HG03439 (cell line): ENCODE measurements around the gene GLB1L3.
"Not testable (repeated sequence)": the region's sequence is repeated elsewhere in the genome, so short reads cannot be mapped to it uniquely, and the experiment has no call there.

Source experiments
- ATAC-seq: cut with Tn5 transposase; IDR thresholded peaks from one replicate; pipeline ENCODE4 v1.9.1; 2021; ENCODE audit warnings: mild to moderate bottlenecking, moderate library complexity; ENCODE audit not compliant: unreplicated experiment

The GLB1L3 gene

DNA sequence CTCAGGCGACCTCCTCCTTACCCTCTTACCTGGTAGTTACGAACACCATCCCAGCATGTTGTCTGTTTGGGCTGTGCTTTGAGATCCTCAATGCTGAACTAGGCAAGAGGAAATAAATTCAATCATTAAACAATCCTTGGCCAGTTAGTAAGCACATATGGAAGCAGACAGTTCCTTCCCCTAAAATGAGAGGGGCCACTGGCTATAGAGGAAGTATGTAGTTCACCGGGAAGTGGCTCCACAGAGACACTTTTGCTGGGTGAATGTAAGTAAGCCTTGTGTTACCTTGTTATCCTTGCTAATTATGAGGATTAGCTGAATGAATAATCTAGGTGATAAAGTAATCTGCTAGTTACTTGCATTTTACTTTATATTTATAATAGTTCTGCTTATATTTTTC is 25.9 kb upstream of the GLB1L3 start:
- no peak for ATAC-seq

DNA sequence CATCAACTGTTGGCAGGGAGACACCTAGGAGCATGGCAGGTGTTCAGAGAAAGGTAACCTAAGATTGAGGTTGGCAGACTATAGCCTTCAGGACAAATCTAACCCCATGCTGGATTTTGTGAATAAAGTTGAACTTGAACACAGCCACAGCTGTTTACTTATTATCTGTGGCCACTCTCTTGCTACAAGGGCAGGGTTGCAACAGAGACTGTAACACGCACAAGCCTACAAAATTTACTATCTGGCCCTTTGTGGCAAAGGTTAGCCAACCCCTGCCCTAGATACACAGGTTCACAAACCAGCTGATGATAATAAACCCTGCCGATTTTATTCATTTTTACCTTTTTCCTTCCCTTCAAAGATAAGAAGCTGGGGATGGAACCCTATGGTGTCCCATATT is 25.5 kb upstream of the GLB1L3 start:
- no peak for ATAC-seq

DNA sequence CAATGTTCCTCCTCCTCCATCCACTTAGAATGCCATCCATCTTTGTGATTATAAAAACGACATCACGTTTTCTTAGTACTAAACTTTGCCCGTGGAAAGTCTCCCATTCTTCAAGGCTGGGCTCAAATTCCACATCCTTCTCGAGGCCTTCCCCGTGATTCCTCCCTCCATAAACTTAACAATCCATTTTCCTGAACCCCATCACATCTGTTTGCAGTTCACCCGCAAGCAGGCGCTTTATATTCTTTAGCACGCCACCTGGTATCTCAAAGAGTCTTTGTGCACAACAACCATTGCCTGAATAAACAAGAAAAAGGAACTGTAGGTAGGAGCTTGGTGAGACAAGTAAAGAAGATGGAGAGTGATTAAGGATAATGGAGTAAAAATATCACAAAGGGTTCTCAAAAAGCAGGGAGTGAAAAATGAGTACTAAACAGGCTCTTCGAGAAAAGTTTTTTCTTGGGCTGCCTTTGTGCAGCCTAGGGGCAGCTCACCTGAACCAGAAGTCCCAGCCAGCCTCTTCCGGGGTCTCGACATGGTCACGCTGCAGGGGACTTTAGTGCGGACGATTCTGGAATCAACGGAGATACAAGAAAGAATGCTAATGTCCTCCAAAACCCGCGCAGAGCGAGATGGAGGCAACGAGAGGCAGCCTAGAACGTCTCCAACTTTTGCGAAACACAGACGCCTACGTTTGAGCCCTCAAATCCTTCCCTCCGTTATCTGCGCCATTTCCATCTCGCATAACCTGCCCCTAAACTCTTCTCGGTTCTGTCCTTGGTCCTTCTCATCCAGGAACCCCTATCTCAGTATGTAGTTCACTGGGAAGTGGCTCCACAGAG is 23.6 kb upstream of the GLB1L3 start:
- ATAC-seq, result peak; percentile 24

DNA sequence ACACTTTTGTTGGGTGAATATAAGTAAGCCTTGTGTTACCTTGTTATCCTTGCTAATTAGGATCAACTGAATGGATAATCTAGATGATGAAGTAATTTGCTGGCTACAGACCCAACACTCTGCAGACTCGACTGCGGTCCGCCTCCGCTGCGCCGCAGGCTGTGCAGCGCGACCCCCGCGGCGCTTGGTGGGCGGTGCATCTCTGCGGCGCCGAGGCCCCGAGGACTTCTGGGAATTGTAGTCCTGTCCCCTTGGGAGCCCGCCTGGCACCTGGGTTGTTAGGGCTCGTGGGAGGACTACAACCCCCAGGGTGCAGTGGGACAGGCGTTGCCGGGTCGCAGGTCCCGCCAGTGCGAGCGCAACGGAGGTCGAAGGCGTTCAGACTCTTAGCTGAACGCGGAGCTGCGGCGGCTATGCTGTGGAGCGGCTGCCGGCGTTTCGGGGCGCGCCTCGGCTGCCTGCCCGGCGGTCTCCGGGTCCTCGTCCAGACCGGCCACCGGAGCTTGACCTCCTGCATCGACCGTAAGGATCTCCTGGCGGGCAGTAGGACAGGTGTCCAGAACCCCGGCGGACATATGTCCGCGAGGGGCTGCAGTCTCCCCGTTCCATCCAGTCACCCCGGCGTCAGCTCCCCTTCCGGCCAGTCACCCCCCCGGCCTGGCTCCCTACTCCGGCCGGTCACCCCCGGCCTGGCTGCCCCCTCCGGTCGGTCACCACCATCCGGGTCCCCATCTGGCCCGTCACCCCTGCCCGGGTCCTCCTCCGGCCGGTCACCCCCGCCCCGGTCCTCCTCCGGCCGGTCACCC is 22.8 kb upstream of the GLB1L3 start, which contains the start of the genes ACAD8 and THYN1:
Gene ACAD8, plus strand, starts transcription at position 381 of the 806 bp plus-strand sequence. Its CDS starts 33 bp downstream, at position 414.
Gene THYN1, minus strand, starts transcription at position 165 of the 806 bp plus-strand sequence. CDS start 470 bp downstream, outside the sequence.
- peak; percentile 99 for ATAC-seq

DNA sequence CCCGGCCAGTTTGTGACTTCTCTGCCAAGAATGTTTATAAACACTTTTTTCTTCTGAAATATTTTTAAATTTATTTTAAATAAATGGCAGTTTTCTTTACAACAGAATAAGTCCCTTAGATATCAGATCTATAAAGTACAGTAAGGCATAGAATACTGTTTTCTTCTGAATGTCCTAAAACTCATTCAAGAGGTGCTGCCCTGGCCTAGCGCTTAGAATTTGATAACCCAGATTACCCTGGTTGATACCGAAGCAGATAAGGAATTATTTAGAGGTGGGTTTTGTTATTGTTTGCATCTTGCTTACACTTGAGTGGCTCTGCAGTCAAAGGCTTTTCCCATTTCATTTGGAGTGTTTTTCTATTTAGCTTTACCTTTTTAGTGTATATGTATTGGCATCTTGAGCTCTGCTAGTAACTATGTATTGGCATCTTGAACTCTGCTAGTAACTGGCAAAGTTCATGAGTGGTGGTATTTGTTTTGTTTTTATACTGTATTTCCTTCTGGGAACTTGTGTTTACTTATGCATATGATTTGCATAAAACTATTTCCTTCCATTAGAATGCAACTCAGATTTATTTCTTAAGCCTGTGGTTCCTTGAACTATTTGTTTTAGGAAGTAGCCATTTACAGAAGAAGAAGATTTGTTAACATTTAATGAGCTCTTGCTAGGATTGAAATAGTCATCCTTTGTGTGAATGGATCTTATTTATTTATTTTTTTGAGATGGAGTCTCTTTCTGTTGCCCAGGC is 21.6 kb upstream of the GLB1L3 start:
- ATAC-seq, result no peak

DNA sequence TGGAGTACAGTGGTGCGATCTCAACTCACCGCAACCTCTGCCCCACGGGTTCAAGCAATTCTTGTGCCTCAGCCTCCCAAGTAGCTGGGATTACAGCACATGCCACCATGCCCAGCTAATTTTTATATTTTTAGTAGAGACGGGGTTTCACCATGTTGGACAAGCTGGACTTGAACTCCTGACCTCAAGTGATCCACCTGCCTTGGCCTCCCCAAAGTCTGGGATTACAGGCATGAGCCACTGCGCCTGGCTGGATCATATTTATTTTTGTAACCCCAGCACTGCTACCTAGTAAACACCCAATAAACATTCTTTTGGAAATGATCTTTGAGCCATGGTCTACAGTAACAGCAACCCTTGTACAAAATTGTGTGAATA is 21.0 kb upstream of the GLB1L3 start:
- ATAC-seq, result not testable (repeated sequence)

DNA sequence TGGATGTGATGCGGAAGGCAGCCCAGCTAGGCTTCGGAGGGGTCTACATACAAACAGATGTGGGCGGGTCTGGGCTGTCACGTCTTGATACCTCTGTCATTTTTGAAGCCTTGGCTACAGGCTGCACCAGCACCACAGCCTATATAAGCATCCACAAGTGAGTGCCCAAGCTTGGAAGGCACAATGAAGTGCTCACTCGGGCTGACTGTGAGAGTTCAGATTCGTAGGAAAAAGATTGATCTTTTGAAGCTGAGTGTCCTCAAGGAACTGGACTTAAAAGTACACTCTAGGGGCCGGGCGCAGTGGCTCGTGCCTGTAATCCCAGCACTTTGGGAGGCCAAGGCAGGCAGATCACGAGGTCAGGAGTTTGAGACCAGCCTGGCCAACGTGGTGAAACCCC is 19.1 kb upstream of the GLB1L3 start:
- ATAC-seq, result no peak

DNA sequence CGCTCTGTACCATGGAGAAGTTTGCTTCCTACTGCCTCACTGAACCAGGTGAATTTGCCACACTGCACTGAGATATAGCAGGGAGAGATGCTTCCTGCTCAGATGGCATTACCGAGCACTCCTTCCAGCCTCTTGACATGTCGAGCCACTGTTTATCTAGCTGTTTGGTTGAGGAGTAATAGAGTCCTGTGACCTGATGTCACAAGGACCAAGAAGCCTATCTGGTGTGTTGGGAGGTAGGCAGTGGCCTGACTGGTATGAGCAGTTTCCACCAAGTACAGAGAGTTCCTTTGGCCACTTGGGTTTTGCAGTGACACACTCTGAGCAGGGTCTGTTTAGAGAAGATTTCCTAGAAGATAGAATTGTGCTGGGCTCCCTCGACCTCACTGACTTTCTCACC is 17.6 kb upstream of the GLB1L3 start:
- no peak for ATAC-seq

DNA sequence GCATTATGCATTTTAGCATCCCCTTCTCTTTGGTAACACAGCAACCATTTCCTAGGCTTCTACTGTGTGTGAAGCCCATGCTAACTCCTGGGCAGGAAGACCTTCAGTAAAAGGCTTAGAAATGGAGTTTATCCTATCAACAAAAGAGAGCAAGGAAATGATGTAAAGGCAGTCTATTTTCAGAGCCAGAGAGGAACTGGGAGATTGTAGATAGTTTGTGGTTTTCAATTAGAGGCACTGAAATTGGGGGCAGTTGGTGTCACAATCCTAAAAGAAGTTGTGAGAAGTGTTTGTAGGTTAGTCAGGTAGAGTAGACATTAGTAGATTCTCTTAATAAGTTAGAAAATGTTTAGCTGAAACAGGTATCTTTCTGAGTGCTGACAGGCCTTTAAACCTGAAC is 15.7 kb upstream of the GLB1L3 start:
- ATAC-seq, result no peak

DNA sequence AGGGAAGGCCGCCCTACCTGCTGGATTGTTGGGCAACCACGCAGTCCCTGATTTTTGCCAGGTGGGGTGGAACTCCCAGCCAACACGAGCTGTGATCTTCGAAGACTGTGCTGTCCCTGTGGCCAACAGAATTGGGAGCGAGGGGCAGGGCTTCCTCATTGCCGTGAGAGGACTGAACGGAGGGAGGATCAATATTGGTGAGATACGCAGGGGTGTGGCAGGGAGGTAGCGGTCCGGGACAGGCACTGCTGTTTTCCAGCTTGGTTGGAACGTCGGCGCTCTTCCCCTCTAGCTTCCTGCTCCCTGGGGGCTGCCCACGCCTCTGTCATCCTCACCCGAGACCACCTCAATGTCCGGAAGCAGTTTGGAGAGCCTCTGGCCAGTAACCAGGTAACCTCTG is 15.2 kb upstream of the GLB1L3 start:
- ATAC-seq, result no peak

DNA sequence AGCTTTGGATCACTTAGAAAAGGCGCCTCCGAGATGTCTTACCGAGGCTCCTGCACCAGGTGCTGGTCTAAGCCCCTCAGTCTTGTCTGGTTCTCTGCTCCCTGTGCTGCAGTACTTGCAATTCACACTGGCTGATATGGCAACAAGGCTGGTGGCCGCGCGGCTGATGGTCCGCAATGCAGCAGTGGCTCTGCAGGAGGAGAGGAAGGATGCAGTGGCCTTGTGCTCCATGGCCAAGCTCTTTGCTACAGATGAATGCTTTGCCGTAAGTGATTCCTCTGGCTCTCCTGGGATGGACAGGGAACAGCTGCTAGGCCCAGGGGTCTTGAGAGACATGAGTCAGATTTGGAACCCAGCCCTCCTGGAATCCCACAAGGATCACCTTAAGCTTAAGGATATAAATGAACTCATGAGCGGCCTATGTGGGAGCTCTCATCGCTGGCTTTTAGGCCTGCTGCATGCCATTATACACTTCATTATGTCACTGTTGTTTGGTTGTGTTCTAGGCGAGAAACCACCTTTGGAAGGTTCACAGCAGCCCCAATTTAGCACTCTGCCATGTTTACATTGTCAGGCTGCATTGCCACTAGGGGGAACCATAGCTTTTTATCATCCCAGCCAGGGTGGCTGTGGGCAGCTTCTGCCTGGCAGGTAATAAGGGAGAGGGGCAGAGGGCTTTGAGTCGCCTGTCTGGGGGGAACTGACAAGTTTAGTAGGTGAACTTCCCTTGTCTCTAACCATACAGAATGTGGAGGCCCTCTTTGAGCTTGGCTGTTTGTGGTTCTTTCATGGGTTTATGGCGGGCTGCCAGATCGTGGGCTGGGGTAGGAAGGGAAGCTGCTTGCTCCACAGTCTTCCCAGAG is 14.3 kb upstream of the GLB1L3 start:
- no peak for ATAC-seq

DNA sequence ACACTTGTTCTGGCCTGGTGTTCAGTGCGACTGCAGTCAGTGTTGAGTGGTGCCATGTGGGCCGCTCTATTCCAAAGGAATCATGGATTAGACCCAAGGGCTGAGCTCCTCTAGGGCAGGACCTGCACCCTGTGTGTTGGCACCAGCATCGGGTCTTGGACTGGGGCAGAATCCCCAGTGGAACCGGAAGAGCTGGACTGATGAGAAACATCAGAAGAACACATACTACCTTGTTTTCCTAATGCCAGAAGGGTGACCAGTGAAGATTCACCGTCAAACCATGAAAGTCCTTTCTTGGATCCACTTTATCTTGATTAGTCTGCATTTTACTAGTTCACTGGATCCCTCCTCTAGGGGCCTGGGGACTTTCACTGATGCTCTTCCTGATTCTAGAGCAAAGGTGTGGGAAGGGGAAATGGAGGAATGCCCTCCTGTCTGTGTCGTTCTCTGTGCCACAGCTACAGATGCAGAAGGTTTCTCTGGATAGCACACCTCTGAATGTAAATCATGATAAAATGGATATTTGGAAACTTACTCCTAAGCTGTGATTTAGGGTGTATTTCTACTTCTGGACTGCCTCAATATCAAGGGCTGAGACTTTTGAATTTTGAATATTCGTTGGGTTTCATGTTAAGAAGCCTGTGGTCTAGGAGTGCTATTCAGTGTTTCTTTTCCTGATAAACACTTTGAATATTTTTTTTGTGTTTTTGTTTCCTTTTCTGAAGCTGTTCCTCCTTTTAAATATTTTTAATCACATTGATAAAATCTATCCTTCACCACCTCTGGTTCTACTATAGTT is 11.0 kb upstream of the GLB1L3 start:
- ATAC-seq, result no peak

DNA sequence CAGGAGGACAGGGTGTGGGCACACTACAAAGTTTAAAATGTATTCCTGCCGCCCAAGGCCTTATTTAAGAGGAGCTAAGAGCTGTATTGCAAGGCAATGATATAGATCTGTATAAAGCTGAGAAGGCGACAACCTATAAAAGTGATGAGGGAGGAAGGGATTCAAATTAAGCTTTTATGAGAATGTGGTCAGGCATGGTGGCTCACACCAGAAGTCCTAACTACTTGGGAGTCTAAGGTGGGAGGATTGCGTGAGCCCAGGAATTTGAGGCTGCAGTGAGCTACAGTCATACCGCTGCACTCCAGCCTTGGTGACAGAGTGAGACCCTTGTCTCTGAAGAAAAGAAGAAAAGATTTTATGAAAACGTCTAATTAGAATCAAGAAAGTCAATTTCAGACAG is 9.7 kb upstream of the GLB1L3 start:
- ATAC-seq, result no peak

DNA sequence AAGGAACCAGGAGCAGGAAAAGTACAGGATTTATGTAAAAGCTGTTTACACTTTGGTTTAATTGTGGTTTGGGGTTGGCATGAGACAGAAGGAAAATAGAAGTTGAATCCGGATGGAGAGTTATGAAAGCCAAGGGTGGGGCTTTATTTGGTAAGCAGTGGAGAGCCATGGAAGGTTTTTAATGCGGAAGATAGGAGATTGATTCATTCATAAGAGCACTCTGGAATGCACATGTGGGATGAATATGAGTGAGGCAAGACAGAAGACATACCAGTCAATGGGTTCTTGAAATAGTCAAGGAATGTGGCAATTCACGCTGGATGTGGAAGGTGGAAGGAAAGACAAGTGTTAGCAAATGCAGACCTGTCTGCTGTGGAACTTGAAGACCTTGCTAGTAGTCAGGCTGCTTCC is 9.3 kb upstream of the GLB1L3 start:
- ATAC-seq, result no peak

DNA sequence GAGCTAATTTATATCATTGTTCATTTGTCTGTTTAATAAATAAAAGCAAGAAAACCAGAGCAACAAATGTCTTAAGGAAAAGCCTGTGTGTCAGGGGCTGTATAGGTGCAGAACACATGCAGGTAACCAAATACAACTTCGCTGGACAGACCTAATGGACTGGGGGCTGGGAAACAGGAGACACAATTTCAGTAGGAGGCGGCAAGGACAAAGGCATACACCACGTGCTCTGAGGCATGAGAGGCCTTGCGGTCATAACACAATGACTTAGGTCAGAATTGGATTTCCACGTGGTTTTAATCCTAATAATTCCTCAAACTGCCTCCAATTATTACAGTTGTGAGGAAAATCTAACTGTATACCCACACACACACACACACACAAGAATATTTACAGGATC is 8.7 kb upstream of the GLB1L3 start:
- no peak for ATAC-seq

DNA sequence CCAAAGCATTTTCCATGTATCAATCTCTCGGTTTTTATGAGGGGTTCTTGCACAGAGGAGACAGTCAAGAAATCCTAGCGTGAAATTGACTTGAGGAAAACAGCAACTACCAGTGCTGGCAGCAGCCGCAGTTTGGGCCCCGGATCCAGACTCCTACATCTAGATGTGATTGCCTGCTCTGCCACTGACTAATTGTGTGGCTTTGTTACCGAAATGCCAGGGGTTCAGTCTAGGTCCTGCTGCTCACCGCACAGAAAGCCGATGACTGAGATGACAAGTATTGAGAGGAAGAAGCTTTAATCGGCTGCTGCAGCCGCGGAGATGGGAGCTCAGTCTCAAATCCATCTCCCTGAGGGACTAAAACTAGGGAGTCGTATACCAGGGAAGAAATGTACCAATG is 8.2 kb upstream of the GLB1L3 start:
- no peak for ATAC-seq

DNA sequence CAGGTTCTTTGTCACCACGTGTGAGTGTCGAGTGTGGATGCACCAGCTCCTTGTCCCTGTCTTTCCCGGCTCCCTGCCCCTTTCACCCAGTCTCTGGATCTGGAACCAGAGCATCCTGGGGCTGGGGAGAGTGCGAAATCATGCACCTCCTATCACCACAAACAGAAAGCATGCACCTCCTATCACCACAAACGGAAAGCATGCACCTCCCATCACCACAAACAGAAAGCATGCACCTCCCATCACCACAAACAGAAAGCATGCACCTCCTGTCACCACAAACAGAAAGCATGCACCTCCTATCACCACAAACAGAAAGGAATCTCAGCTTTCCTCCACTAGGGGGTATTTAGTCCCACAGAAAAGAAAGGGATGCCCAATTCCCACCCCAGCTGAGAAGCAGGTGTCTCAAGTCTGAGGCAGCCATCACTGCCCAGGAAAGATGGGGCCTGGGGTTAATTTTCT is 5.9 kb upstream of the GLB1L3 start:
- no peak for ATAC-seq

DNA sequence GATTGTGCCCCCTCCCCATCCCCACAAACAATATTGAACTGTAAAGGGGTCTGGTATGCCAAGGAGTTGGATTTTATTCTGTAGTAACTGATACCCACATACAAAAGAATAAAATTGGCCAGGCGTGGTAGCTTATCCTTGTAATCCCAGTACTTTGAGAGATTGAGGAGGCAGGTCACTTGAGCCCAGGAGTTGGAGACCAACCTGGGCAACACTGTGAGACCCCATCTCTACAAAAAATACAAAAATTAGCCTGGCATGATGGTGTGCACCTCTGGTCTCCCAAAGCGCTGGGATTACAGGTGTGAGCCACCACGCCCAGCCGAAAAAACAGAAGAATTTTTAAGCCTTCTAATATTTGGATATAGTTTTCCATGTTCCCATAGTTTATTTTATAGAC is 4.2 kb upstream of the GLB1L3 start:
- ATAC-seq, result no peak
